Measurements from ENCODE around the gene AKAP9.
"Not testable (repeated sequence)": the region's sequence is repeated elsewhere in the genome, so short reads cannot be mapped to it uniquely, and the experiment has no call there.

AKAP9 gene

DNA sequence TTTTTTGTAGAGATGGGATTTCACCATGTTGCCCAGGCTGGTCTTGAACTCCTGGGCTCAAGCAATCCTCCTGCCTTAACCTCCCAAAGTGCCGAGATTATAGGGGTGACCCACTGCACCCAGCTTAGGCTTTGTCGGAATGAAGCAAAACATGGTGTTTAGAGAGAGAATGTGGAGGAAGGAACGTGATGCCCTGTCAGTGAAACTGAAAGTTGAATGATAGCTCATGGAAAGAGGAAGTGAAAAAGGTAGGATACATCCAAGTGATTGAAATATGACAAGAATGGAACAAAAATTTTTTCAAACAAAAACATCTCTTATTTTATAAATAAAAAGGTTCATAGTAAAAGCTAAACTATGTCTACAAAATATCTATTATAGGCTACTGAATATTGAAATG lies 5.9 kb downstream of the AKAP9 start:
- peak; percentile 54 for DNase-seq

DNA sequence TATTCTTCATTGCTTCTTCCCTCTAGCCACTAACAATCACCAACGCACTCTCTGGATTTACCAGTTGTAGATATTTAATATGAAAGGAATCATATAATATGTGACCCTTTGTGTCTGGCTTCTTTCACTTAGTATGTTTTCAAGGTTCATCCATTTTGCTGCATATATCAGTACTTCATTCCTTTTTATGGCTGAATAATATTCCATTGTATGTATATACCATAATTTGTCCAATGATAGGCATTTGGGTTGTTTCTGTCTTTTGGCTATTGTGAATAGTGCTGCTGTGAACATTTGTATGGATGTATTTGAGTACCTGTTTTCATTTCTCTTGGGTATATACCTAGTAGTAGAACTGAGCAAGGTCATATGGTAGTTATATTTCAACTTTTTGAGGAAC lies 7.3 kb downstream of the AKAP9 start:
- DNase-seq = no peak

- no peak for DNase-seq
Observed at GRCh38 chr7:91949221-91950009, 8.8 kb downstream of the AKAP9 start.

DNA sequence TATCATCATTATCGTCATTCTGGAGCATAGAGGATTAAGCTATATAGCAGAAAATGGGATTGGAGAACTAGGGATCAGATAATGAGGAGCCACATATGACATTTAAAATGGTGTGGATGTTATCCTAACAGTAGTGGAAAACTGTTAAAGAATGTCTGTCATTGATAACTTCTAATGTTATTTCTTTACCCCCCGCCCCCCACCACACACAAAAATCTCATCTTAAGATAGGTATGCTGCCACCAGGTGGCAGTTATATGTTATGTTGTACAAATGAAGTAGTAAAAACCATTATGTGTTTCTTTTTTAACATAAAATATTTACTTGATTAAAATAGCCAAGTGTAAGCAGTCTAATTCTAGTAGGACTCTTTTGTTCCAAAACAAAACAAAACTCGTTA lies 13.0 kb downstream of the AKAP9 start:
- peak; percentile 56 for DNase-seq

GRCh38 chr7:91956464-91956863 lies 15.8 kb downstream of the AKAP9 start:
- not testable (repeated sequence) for DNase-seq

DNA sequence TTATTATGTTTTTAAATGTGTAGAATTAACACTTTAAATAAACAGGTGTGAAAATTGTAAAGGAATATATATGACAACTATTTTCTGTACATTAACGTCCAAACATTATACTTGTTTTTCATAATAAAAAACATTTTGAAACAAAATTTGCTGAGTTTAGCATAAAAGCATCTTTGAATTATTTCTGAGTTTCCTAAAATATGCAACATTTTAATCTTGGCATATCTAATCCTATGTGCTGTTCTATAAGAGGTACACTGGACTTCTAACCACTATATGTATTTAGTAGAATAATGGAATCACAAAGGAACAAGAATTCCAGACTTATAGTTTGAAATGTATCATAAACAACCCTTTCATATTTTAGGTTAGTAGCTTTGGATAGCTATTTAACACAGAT lies 16.6 kb downstream of the AKAP9 start:
- DNase-seq = no peak

- DNase-seq = no peak
Observed at GRCh38 chr7:91957823-91958222, 17.2 kb downstream of the AKAP9 start.

DNA sequence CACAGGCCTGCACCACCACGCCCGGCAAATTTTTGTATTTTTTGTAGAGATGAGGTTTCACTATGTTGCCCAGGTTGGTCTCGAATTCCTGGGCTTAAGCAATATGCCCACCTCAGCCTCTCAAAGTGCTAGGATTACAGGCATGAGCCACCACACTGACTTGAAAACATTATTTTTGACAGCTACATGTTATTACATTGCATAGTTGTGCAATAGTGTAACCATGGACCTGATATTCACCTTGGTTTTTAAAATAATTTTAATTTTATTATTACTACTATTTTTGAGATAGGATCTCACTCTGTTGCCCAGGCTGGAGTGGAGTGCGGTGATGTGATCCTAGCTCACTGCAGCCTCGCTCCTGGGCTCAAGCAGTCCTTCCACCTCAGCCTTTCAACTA lies 18.4 kb downstream of the AKAP9 start:
- DNase-seq = no peak

- no peak for DNase-seq
Observed at GRCh38 chr7:91961816-91962215, 21.2 kb downstream of the AKAP9 start.

GRCh38 chr7:91962419-91962818 lies 21.8 kb downstream of the AKAP9 start:
- no peak for DNase-seq

- DNase-seq = not testable (repeated sequence)
Observed at GRCh38 chr7:91967513-91967912, 26.9 kb downstream of the AKAP9 start.

GRCh38 chr7:91973639-91974038 lies 33.0 kb downstream of the AKAP9 start:
- no peak for DNase-seq

DNA sequence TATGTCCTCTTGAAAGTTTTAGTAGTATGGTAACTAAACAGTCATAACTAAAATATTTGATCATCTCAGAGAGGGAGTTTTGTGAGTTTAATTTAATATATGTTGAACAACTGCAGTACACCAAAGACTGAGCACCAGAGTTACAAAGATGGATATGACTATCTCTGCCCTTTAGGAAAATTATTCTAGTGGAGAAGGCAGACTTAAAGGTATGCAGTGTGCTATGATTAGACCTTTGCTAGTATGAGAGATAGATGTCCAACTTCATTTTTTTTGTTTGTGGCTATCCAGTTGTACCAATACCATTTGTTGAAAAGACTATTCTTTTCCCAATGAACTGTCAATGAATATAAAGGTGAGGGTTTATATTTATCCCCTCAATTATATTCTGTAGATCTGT lies 33.4 kb downstream of the AKAP9 start:
- DNase-seq = no peak

- DNase-seq = no peak
Observed at GRCh38 chr7:91976743-91977142, 36.1 kb downstream of the AKAP9 start.

DNA sequence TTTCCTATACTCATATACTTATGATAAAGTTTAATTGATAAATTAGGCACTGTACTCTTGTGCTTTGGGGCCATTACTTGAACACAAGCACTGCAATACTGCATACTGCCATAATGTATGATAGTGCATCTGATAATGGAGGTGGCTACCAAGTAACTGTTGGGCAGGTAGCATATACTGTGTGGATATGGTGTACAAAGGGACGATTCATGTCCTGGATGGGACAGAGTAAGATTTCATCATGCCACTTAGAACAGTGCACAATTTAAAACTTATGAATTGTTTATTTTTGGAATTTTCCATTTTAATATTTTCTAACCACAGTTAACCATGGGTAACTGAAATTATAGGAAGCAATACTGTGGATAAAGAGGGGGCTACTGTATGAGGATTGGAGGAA lies 38.9 kb downstream of the AKAP9 start:
- DNase-seq = no peak

GRCh38 chr7:91982352-91982751 lies 41.7 kb downstream of the AKAP9 start:
- not testable (repeated sequence) for DNase-seq

DNA sequence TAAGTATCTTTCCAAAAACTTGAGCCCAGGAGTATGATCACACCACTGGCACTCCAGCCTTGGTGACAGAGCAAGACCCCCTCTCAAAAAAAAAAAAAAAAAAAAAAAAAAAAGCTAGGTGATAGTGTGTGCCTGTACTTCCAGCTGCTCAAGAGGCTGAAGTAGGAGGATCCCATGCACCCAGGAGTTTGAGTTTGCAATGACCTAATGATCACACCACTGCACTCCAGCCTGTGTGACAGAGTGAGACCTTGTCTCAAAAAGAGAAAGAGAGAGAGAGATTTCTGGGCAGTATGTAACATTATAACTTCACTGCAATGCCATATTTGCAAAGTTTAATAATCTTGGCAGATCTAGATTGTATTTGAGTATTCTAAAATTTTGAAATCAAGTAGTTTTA lies 47.6 kb downstream of the AKAP9 start:
- DNase-seq = no peak

- no peak for DNase-seq
Observed at GRCh38 chr7:91993976-91994375, 53.3 kb downstream of the AKAP9 start.

- no peak for DNase-seq
Observed at GRCh38 chr7:91995391-91996105, 54.9 kb downstream of the AKAP9 start.

- no peak for DNase-seq
Observed at GRCh38 chr7:91999631-92000565, 59.2 kb downstream of the AKAP9 start.

GRCh38 chr7:92002720-92003119 lies 62.1 kb downstream of the AKAP9 start:
- no peak for DNase-seq

DNA sequence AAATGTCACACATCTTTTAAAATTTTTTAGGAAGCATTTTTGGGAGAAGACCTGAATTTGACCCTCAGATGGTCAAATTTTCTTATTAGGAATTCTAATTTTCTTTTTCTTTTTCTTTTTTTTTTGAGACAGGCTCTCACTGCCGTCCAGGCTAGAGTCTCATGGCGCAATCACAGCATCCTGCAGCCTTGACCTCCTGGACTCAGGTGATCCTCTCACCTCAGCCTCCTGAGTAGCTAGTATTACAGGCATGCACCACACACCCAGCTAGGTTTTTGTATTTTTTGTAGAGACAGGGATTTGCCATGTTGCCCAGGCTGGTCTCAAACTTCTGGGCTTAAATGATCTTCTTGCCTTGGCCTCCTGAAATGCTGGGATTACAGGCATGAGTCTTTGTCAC lies 65.4 kb downstream of the AKAP9 start:
- DNase-seq = no peak

DNA sequence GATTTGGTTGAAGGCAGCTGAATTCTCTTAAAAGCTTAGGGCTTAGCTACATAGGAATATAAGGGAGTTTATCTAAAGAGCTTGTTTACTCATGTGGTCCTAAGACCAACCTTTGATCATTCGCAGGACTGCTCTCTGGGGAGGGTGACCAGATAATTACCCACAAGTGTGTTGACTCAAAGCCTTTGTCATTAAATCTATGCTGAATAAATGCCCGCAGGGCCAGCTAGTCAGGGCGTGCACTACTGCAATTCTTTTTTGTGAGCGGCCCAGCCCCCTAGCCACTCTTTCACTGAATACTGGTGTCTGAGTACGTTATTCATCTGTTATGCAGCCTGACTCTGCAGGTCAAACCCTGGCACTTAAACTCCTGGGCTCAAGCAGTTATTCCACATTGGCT lies 69.6 kb downstream of the AKAP9 start:
- DNase-seq = no peak

Data from RPMI8226 (cell line).